Neural cell (in vitro differentiated cells): Measurements from ENCODE around the gene DGKI. TPM values are rescaled to one million over a fixed set of nuclear protein-coding genes. Genes with fewer than 3 reads are reported as not detected.

Experiments
- H2AFZ ChIP-seq: fragments of 200-600, 300-800 bp; sonication (generic), shearing (Covaris generic); 2 replicates; pipeline ENCODE4 v1.6.0; 2014; ENCODE audit warnings: low read depth, mild to moderate bottlenecking, antibody characterized with exemption, low read length, moderate library complexity
- H3F3A ChIP-seq: fragments of 200-600 bp; shearing (Covaris generic); 2 replicates; pipeline ENCODE4 v1.6.1; 2016; ENCODE audit warnings: mild to moderate bottlenecking, moderate library complexity, mixed read lengths, antibody characterized with exemption, low read length; ENCODE audit not compliant: insufficient read depth, poor library complexity, severe bottlenecking
- H3K27ac ChIP-seq: fragments of 200-600, 300-800 bp; sonication (generic), shearing (Covaris generic); 2 replicates; pipeline ENCODE4 v1.5.1; 2014; ENCODE audit warnings: mild to moderate bottlenecking, low read length, moderate library complexity
- H3K27me3 ChIP-seq: fragments of 300-800, 200-600 bp; sonication (generic), shearing (Covaris generic); 2 replicates; pipeline ENCODE4 v1.6.0; 2014; ENCODE audit warnings: mild to moderate bottlenecking, low read depth, low read length, moderate library complexity; ENCODE audit not compliant: insufficient read depth
- H3K36me3 ChIP-seq: fragments of 300-800, 200-600 bp; sonication (generic), shearing (Covaris generic); 2 replicates; pipeline ENCODE4 v1.5.1; 2014; ENCODE audit warnings: mild to moderate bottlenecking, antibody characterized with exemption, low read length, moderate library complexity; ENCODE audit not compliant: insufficient read depth
- H3K4me2 ChIP-seq: fragments of 300-800, 200-600 bp; sonication (generic), shearing (Covaris generic); 2 replicates; pipeline ENCODE4 v1.6.0; 2014; ENCODE audit warnings: mild to moderate bottlenecking, low read length
- H3K4me3 ChIP-seq: fragments of 300-800, 200-600 bp; sonication (generic), shearing (Covaris generic); 2 replicates; pipeline ENCODE4 v1.5.1; 2014; ENCODE audit warnings: mild to moderate bottlenecking, low read length, moderate library complexity
- H3K79me2 ChIP-seq: fragments of 200-600 bp; shearing (Covaris generic); replicated peaks from 2 replicates; pipeline ENCODE4 v1.6.0; 2014; ENCODE audit warnings: mild to moderate bottlenecking, low read length, moderate library complexity; ENCODE audit not compliant: insufficient read depth
- H3K9ac ChIP-seq: fragments of 300-800, 200-600 bp; sonication (generic), shearing (Covaris generic); 2 replicates; pipeline ENCODE4 v1.6.1; 2016; ENCODE audit warnings: mild to moderate bottlenecking, low read length, mixed read lengths
- H3K9me2 ChIP-seq: fragments of 200-600 bp; shearing (Covaris generic); 2 replicates; pipeline ENCODE4 v1.6.1; 2016; ENCODE audit warnings: mild to moderate bottlenecking, low read length, mixed read lengths; ENCODE audit not compliant: insufficient read depth
- H3K9me3 ChIP-seq: fragments of 200-600, 300-800 bp; sonication (generic), shearing (Covaris generic); 2 replicates; pipeline ENCODE4 v1.6.1; 2016; ENCODE audit warnings: mild to moderate bottlenecking, mixed run types, low read length, moderate library complexity, mixed read lengths
- H4K20me1 ChIP-seq: fragments of 200-600 bp; shearing (Covaris generic); 2 replicates; pipeline ENCODE4 v1.6.1; 2016; ENCODE audit warnings: mild to moderate bottlenecking, mixed run types; ENCODE audit not compliant: insufficient read depth
- EP300 ChIP-seq: fragments of 450-650 bp; conservative IDR thresholded peaks from 2 replicates; pipeline ENCODE4 v1.6.1; 2014; ENCODE audit warnings: antibody characterized with exemption, mild to moderate bottlenecking, moderate library complexity; ENCODE audit not compliant: poor library complexity, severe bottlenecking
- EZH2 ChIP-seq: fragments of 200-600, 300-800 bp; shearing (Covaris generic), sonication (generic); IDR thresholded peaks from 2 replicates; pipeline ENCODE4 v1.6.1; 2014; ENCODE audit warnings: antibody characterized with exemption, low read length, borderline replicate concordance, mild to moderate bottlenecking; ENCODE audit not compliant: insufficient read depth, poor library complexity, severe bottlenecking
- MXI1 ChIP-seq: fragments of 450-650 bp; conservative IDR thresholded peaks from 2 replicates; pipeline ENCODE4 v1.6.1; 2014; ENCODE audit warnings: antibody characterized with exemption, mild to moderate bottlenecking; ENCODE audit not compliant: poor library complexity, severe bottlenecking
- POLR2AphosphoS5 ChIP-seq: IDR thresholded peaks from 2 replicates; pipeline ENCODE4 v1.6.1; 2012
- RAD21 ChIP-seq: fragments of 450-650 bp; conservative IDR thresholded peaks from 2 replicates; pipeline ENCODE4 v1.6.1; 2014; ENCODE audit warnings: antibody characterized with exemption, mild to moderate bottlenecking, moderate library complexity
- SMC3 ChIP-seq: fragments of 450-650 bp; conservative IDR thresholded peaks from 2 replicates; pipeline ENCODE4 v1.6.1; 2014; ENCODE audit warnings: antibody characterized with exemption, mild to moderate bottlenecking, moderate library complexity; ENCODE audit not compliant: poor library complexity
- TAF1 ChIP-seq: IDR thresholded peaks from 2 replicates; pipeline ENCODE4 v1.6.1; 2012; ENCODE audit warnings: low read depth
- polyA plus RNA-seq: library from polyadenylated mRNA; depleted of rRNA; stranded (reverse); fragments of >200 nt; gene quantifications from 2 replicates; pipeline ENCODE4 v1.2.3, GENCODE V29; 2014
- TF ChIP-seq, protein P1 (sequence below): IDR thresholded peaks from 2 replicates; pipeline ENCODE4 v1.6.1; 2012; ENCODE audit warnings: borderline replicate concordance
- TF ChIP-seq, protein P2 (sequence below): fragments of 450-650 bp; IDR thresholded peaks from 2 replicates; pipeline ENCODE4 v1.5.1; 2014; ENCODE audit warnings: antibody characterized with exemption, mild to moderate bottlenecking, moderate library complexity; ENCODE audit not compliant: poor library complexity, severe bottlenecking

DGKI gene
- polyA plus RNA-seq, 1 donor from 2014 or later: 15.8 TPM

DNA sequence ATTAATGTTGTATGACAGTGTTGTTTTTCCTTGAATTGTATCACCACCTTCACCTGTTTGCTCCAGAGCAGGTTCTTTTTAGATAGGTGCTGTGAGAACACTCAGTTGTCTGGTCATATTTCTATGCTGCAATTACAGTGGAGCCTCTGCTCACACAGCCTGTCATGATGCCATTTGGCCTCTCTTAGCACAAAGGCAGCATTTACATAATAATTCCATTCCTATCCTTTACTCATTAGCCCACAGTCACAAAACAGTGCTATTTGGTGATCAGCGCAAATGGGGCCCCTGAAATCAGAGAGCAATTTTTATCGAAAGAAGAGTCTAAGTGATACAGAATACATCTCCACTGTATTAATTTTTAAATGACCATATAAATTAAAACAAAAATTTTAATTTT lies 13.8 kb upstream of the DGKI start:
- no peaks in the 10 kb centered on the region for H3K9me3 ChIP-seq
- no peaks in the 10 kb centered on the region for H3K9me2 ChIP-seq
- H3K79me2 ChIP-seq: no peaks in the 10 kb centered on the region
- no peak overlapping the region for H3K4me2 ChIP-seq
- no peaks in the 10 kb centered on the region for H4K20me1 ChIP-seq
- no peaks in the 10 kb centered on the region for H3F3A ChIP-seq
- H3K4me3 ChIP-seq: no peak overlapping the region
- TF ChIP-seq EP300: no peak
- no peak for TF ChIP-seq TAF1
- TF ChIP-seq EZH2: no peak
- TF ChIP-seq POLR2AphosphoS5: no peak
- TF ChIP-seq RAD21: no peak
- TF ChIP-seq MXI1: no peak
- TF ChIP-seq, protein P1, sequence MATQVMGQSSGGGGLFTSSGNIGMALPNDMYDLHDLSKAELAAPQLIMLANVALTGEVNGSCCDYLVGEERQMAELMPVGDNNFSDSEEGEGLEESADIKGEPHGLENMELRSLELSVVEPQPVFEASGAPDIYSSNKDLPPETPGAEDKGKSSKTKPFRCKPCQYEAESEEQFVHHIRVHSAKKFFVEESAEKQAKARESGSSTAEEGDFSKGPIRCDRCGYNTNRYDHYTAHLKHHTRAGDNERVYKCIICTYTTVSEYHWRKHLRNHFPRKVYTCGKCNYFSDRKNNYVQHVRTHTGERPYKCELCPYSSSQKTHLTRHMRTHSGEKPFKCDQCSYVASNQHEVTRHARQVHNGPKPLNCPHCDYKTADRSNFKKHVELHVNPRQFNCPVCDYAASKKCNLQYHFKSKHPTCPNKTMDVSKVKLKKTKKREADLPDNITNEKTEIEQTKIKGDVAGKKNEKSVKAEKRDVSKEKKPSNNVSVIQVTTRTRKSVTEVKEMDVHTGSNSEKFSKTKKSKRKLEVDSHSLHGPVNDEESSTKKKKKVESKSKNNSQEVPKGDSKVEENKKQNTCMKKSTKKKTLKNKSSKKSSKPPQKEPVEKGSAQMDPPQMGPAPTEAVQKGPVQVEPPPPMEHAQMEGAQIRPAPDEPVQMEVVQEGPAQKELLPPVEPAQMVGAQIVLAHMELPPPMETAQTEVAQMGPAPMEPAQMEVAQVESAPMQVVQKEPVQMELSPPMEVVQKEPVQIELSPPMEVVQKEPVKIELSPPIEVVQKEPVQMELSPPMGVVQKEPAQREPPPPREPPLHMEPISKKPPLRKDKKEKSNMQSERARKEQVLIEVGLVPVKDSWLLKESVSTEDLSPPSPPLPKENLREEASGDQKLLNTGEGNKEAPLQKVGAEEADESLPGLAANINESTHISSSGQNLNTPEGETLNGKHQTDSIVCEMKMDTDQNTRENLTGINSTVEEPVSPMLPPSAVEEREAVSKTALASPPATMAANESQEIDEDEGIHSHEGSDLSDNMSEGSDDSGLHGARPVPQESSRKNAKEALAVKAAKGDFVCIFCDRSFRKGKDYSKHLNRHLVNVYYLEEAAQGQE: no peak
- TF ChIP-seq SMC3: no peak
- TF ChIP-seq, protein P2, sequence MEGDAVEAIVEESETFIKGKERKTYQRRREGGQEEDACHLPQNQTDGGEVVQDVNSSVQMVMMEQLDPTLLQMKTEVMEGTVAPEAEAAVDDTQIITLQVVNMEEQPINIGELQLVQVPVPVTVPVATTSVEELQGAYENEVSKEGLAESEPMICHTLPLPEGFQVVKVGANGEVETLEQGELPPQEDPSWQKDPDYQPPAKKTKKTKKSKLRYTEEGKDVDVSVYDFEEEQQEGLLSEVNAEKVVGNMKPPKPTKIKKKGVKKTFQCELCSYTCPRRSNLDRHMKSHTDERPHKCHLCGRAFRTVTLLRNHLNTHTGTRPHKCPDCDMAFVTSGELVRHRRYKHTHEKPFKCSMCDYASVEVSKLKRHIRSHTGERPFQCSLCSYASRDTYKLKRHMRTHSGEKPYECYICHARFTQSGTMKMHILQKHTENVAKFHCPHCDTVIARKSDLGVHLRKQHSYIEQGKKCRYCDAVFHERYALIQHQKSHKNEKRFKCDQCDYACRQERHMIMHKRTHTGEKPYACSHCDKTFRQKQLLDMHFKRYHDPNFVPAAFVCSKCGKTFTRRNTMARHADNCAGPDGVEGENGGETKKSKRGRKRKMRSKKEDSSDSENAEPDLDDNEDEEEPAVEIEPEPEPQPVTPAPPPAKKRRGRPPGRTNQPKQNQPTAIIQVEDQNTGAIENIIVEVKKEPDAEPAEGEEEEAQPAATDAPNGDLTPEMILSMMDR: no peak
- H3K27ac ChIP-seq: no peak overlapping the region
- H2AFZ ChIP-seq: no peak overlapping the region
- H3K36me3 ChIP-seq: no peaks in the 10 kb centered on the region
- H3K27me3 ChIP-seq: no peaks in the 10 kb centered on the region
- H3K9ac ChIP-seq: no peak overlapping the region

DNA sequence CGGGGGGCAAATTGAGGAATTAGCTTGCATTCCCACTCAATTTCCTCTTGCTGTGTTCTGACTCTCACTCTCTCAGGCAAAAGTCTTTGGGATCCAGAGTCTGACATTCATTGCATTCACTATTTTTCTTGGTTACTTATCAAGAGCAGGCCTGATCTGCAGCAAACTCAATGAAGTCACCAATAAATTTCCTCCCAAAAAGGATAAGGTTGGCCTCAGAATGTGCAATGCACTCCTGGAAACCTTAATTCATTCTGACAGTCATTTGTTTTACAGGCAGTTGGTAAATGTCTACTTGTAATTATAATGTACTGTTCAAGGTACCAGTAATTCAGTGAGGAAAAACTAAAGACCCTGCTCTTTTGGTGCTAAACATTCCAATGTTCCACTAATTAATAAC lies 6.3 kb upstream of the DGKI start:
- no peak for TF ChIP-seq EP300
- TF ChIP-seq, protein P1: no peak
- TF ChIP-seq SMC3: no peak
- TF ChIP-seq, protein P2: no peak
- no peak for TF ChIP-seq MXI1
- no peak for TF ChIP-seq EZH2
- no peak for TF ChIP-seq TAF1
- no peak for TF ChIP-seq POLR2AphosphoS5
- TF ChIP-seq RAD21: no peak

More for the DNA sequence above, 6.3 kb upstream of the DGKI start:
- Histone ChIP-seq H3K4me3 (no peak overlapping the region), H4K20me1 (no peaks in the 10 kb centered on the region), H3K27ac (no peak overlapping the region), H3K36me3 (no peaks in the 10 kb centered on the region), H3K4me2 (no peak overlapping the region), H3K9me2 (no peaks in the 10 kb centered on the region), H3K27me3 (no peaks in the 10 kb centered on the region), H3K9me3 (no peaks in the 10 kb centered on the region), H3K9ac (no peak overlapping the region), H2AFZ (no peak overlapping the region), H3F3A (no peaks in the 10 kb centered on the region), H3K79me2 (no peaks in the 10 kb centered on the region)
